ENCODE measurements around the gene NES. TPM values are rescaled to one million over a fixed set of nuclear protein-coding genes. Genes with fewer than 3 reads are reported as not detected.

Gene NES
- total RNA-seq, 1 experiment from 2014 or later = 168 TPM

GRCh38 chr1:156667968-156668709 is 9.1 kb downstream of the NES start:
- H3K56ac ChIP-seq (ENCODE audit: insufficient read length, low read depth, low read length) = no peak overlapping the region
- H3K9me3 ChIP-seq (ENCODE audit: control insufficient read depth, low read depth, low read length) = no peaks in the 10 kb centered on the region
- no peak overlapping the region for H2BK12ac ChIP-seq (ENCODE audit: insufficient read length, low read depth, low read length)
- H3K79me2 ChIP-seq (ENCODE audit: insufficient read depth, low read length) = no peaks in the 10 kb centered on the region
- no peak overlapping the region for H3T11ph ChIP-seq (ENCODE audit: low read length)
- H3K27ac Mint-ChIP-seq = peak overlapping the region; percentile 90 to 96 (median 95); a peak in 5 of 7 replicates
- no peak overlapping the region for H4K91ac ChIP-seq (ENCODE audit: insufficient read length, low read depth, low read length)
- H3K4me2 ChIP-seq (ENCODE audit: insufficient read depth, insufficient read length, low read length) = no peak overlapping the region
- peak overlapping the region; percentile 37 for H3K18ac ChIP-seq (ENCODE audit: insufficient read length, low read depth, low read length)
- 0 out of 2 replicates have a peak overlapping the region, but pooled peaks have one; percentile 18 for H3K14ac ChIP-seq (ENCODE audit: insufficient read depth, low read length)
- H3K23ac ChIP-seq (ENCODE audit: insufficient read length, low read depth, low read length) = no peak overlapping the region
- peaks cover 0 to 2% of the 10 kb centered on the region in 2 experiments; a peak in 3 of 5 replicates for H3K9me3 Mint-ChIP-seq
- TF ChIP-seq, protein P1, sequence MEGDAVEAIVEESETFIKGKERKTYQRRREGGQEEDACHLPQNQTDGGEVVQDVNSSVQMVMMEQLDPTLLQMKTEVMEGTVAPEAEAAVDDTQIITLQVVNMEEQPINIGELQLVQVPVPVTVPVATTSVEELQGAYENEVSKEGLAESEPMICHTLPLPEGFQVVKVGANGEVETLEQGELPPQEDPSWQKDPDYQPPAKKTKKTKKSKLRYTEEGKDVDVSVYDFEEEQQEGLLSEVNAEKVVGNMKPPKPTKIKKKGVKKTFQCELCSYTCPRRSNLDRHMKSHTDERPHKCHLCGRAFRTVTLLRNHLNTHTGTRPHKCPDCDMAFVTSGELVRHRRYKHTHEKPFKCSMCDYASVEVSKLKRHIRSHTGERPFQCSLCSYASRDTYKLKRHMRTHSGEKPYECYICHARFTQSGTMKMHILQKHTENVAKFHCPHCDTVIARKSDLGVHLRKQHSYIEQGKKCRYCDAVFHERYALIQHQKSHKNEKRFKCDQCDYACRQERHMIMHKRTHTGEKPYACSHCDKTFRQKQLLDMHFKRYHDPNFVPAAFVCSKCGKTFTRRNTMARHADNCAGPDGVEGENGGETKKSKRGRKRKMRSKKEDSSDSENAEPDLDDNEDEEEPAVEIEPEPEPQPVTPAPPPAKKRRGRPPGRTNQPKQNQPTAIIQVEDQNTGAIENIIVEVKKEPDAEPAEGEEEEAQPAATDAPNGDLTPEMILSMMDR (conservative IDR thresholded peaks at IDR 0.05) = no peak
- H3K27me3 Mint-ChIP-seq (ENCODE audit: low read depth) = peaks cover 5% of the 10 kb centered on the region
- H3K4me3 Mint-ChIP-seq = no peak overlapping the region; a peak in 1 of 5 replicates
- H4K5ac ChIP-seq (ENCODE audit: insufficient read length, low read depth, low read length) = no peak overlapping the region
- no peak overlapping the region for H2AK5ac ChIP-seq (ENCODE audit: insufficient read length, low read length)
- H3K36me3 Mint-ChIP-seq (ENCODE audit: insufficient read depth in 1 of 3, low read depth in 3 of 3) = peaks cover 21 to 23% (median 23%) of the 10 kb centered on the region in 3 experiments
- no peak overlapping the region for H4K8ac ChIP-seq (replicated peaks; ENCODE audit: insufficient read length, low read depth, low read length)
- no peak overlapping the region for H2AFZ ChIP-seq (ENCODE audit: low read length)
- no peaks in the 10 kb centered on the region for H3K23me2 ChIP-seq (ENCODE audit: insufficient read length, low read depth, low read length, poor library complexity, severe bottlenecking)
- H3K9ac ChIP-seq (ENCODE audit: extremely low read depth, insufficient read length, low read length) = no peak overlapping the region
- no peaks in the 10 kb centered on the region for H4K20me1 ChIP-seq (ENCODE audit: control insufficient read depth, insufficient read depth, insufficient read length)
- DNase-seq = peak; percentile 59
- H2BK5ac ChIP-seq (ENCODE audit: insufficient read length, low read length) = no peak overlapping the region
- WGBS (ENCODE audit: extremely low coverage, insufficient read length, low lambda C conversion rate) = no CpG with 5 or more reads among the region's 9 CpGs
- no peaks in the 10 kb centered on the region for H3K27me3 ChIP-seq (ENCODE audit: insufficient read depth, low read length)
- H3K4me1 ChIP-seq (ENCODE audit: insufficient read depth, low read length) = peaks cover 25% of the 10 kb centered on the region; the same call in 1 of the 2 replicates
- H3K27ac ChIP-seq (ENCODE audit: insufficient read length, low read depth, low read length) = no peak overlapping the region
- no peak overlapping the region for H3K4ac ChIP-seq (ENCODE audit: low read depth, low read length)
- H3K79me1 ChIP-seq (ENCODE audit: insufficient read depth, low read depth, low read length, poor library complexity, severe bottlenecking) = peaks cover 6% of the 10 kb centered on the region
- no peak overlapping the region for H2BK120ac ChIP-seq (ENCODE audit: low read depth, low read length, poor library complexity, severe bottlenecking)
- peaks cover 83 to 95% of the 10 kb centered on the region in 2 experiments for H3K4me1 Mint-ChIP-seq
- no peak overlapping the region for H2BK20ac ChIP-seq (ENCODE audit: low read depth, low read length, poor library complexity, severe bottlenecking)
- no peak overlapping the region for H2BK15ac ChIP-seq (ENCODE audit: low read depth, low read length)

Measured in H9 (cell line).